ENCODE results near the gene VCX3A.

- TF ChIP-seq CTCF (IDR thresholded peaks at IDR 0.05), result no peak
- TF ChIP-seq POLR2A (IDR thresholded peaks at IDR 0.05), result no peak
Measured at GRCh38 chrX:6498324-6498723, 36.6 kb downstream of the VCX3A start.

Data from vagina (tissue), 2 donors.